H9 (cell line): Measurements from ENCODE around the gene ECSCR. TPM values are rescaled to one million over a fixed set of nuclear protein-coding genes. Genes with fewer than 3 reads are reported as not detected.
A peak's percentile ranks its signal among the peaks of the same experiment; 100 is the strongest.
"Not testable (repeated sequence)": the region's sequence is repeated elsewhere in the genome, so short reads cannot be mapped to it uniquely, and the experiment has no call there.

ENCODE experiments used
- DNase-seq: peaks from one replicate; pipeline ENCODE4 v3.0.0-alpha.2; 2017
- H2AFZ ChIP-seq: one replicate; pipeline ENCODE4 v1.6.1; 2013; ENCODE audit warnings: mild to moderate bottlenecking, low read length, control low read depth, moderate library complexity
- H2AK5ac ChIP-seq: 2 replicates; pipeline ENCODE4 v1.6.1; 2013; ENCODE audit warnings: low read length, control low read depth, mixed read lengths; ENCODE audit not compliant: insufficient read length
- H2BK120ac ChIP-seq: one replicate; pipeline ENCODE4 v1.6.1; 2013; ENCODE audit warnings: low read depth, mild to moderate bottlenecking, low read length, control low read depth, inconsistent platforms; ENCODE audit not compliant: poor library complexity, severe bottlenecking
- H2BK12ac ChIP-seq: 2 replicates; pipeline ENCODE4 v1.6.1; 2013; ENCODE audit warnings: low read length, control low read depth, mixed read lengths, low read depth; ENCODE audit not compliant: insufficient read length
- H2BK15ac ChIP-seq: 2 replicates; pipeline ENCODE4 v1.6.1; 2013; ENCODE audit warnings: low read depth, low read length, control low read depth
- H2BK20ac ChIP-seq: one replicate; pipeline ENCODE4 v1.6.1; 2013; ENCODE audit warnings: low read depth, mild to moderate bottlenecking, low read length, control low read depth, inconsistent platforms; ENCODE audit not compliant: poor library complexity, severe bottlenecking
- H2BK5ac ChIP-seq: 2 replicates; pipeline ENCODE4 v1.6.1; 2013; ENCODE audit warnings: low read length, control low read depth, mixed read lengths; ENCODE audit not compliant: insufficient read length
- H3K14ac ChIP-seq: 2 replicates; pipeline ENCODE4 v1.6.1; 2013; ENCODE audit warnings: low read length, control low read depth; ENCODE audit not compliant: insufficient read depth
- H3K18ac ChIP-seq: 2 replicates; pipeline ENCODE4 v1.6.1; 2013; ENCODE audit warnings: low read depth, mild to moderate bottlenecking, mixed read lengths, low read length, control low read depth; ENCODE audit not compliant: insufficient read length
- H3K23ac ChIP-seq: 2 replicates; pipeline ENCODE4 v1.6.1; 2013; ENCODE audit warnings: low read length, control low read depth, mixed read lengths, low read depth; ENCODE audit not compliant: insufficient read length
- H3K23me2 ChIP-seq: 2 replicates; pipeline ENCODE4 v1.6.1; 2013; ENCODE audit warnings: low read depth, mild to moderate bottlenecking, mixed read lengths, low read length, control low read depth; ENCODE audit not compliant: insufficient read length, poor library complexity, severe bottlenecking
- H3K27ac ChIP-seq: 2 replicates; pipeline ENCODE4 v1.5.1; 2013; ENCODE audit warnings: low read length, control low read depth, mixed read lengths, low read depth; ENCODE audit not compliant: insufficient read length
- H3K27me3 ChIP-seq: 2 replicates; pipeline ENCODE4 v1.6.1; 2013; ENCODE audit warnings: low read length, control low read depth, inconsistent platforms; ENCODE audit not compliant: insufficient read depth
- H3K4ac ChIP-seq: 2 replicates; pipeline ENCODE4 v1.6.1; 2013; ENCODE audit warnings: low read depth, mild to moderate bottlenecking, control low read depth, inconsistent platforms, low read length, moderate library complexity
- H3K4me1 ChIP-seq: 2 replicates; pipeline ENCODE4 v1.6.1; 2013; ENCODE audit warnings: low read length, control low read depth, inconsistent platforms; ENCODE audit not compliant: insufficient read depth
- H3K4me2 ChIP-seq: 2 replicates; pipeline ENCODE4 v1.6.1; 2013; ENCODE audit warnings: low read length, control low read depth, mixed read lengths; ENCODE audit not compliant: insufficient read length, insufficient read depth
- H3K56ac ChIP-seq: 2 replicates; pipeline ENCODE4 v1.6.1; 2013; ENCODE audit warnings: low read depth, mild to moderate bottlenecking, mixed read lengths, low read length, control low read depth; ENCODE audit not compliant: insufficient read length
- H3K79me1 ChIP-seq: 2 replicates; pipeline ENCODE4 v1.6.1; 2013; ENCODE audit warnings: low read depth, mild to moderate bottlenecking, moderate library complexity, low read length, control low read depth, inconsistent platforms; ENCODE audit not compliant: insufficient read depth, poor library complexity, severe bottlenecking
- H3K79me2 ChIP-seq: 2 replicates; pipeline ENCODE4 v1.6.1; 2013; ENCODE audit warnings: low read length, control low read depth, inconsistent platforms; ENCODE audit not compliant: insufficient read depth
- H3K9ac ChIP-seq: 2 replicates; pipeline ENCODE4 v1.6.1; 2013; ENCODE audit warnings: low read length, control low read depth, mixed read lengths; ENCODE audit not compliant: insufficient read length; ENCODE audit errors: extremely low read depth
- H3K9me3 ChIP-seq: one replicate; pipeline ENCODE4 v1.6.1; 2013; ENCODE audit warnings: low read depth, low read length, inconsistent platforms; ENCODE audit not compliant: control insufficient read depth
- H3T11ph ChIP-seq: one replicate; pipeline ENCODE4 v1.6.1; 2013; ENCODE audit warnings: mild to moderate bottlenecking, low read length, control low read depth, inconsistent platforms
- H4K20me1 ChIP-seq: one replicate; pipeline ENCODE4 v1.6.1; 2013; ENCODE audit not compliant: control insufficient read depth, insufficient read length, insufficient read depth
- H4K5ac ChIP-seq: 2 replicates; pipeline ENCODE4 v1.6.1; 2013; ENCODE audit warnings: low read depth, mild to moderate bottlenecking, mixed read lengths, low read length, control low read depth; ENCODE audit not compliant: insufficient read length
- H4K8ac ChIP-seq: replicated peaks from 2 replicates; pipeline ENCODE4 v1.6.1; 2013; ENCODE audit warnings: low read length, control low read depth, mixed read lengths, low read depth; ENCODE audit not compliant: insufficient read length
- H4K91ac ChIP-seq: 2 replicates; pipeline ENCODE4 v1.6.1; 2013; ENCODE audit warnings: low read depth, mild to moderate bottlenecking, moderate library complexity, mixed read lengths, low read length, control low read depth; ENCODE audit not compliant: insufficient read length
- H3K27ac Mint-ChIP-seq, 3 experiments: 2 replicates in 2 of 3; 3 replicates in 1 of 3; pipeline ENCODE4 v1.8.0; 2020 to 2021; ENCODE audit warnings: mixed read lengths in 3 of 3, mild to moderate bottlenecking in 1 of 3, moderate library complexity in 1 of 3
- H3K27me3 Mint-ChIP-seq: 2 replicates; pipeline ENCODE4 v1.8.0; 2021; ENCODE audit warnings: low read depth, mild to moderate bottlenecking, moderate library complexity, mixed read lengths
- H3K36me3 Mint-ChIP-seq, 3 experiments: 2 replicates in 2 of 3; 3 replicates in 1 of 3; pipeline ENCODE4 v1.8.0; 2020 to 2021; ENCODE audit warnings: low read depth in 3 of 3, mixed read lengths in 3 of 3; ENCODE audit not compliant: insufficient read depth in 1 of 3
- H3K4me1 Mint-ChIP-seq, 2 experiments: 2 replicates each; pipeline ENCODE4 v1.8.0; 2020; ENCODE audit warnings: mixed read lengths in 2 of 2
- H3K4me3 Mint-ChIP-seq, 2 experiments: 2 replicates in 1 of 2; 3 replicates in 1 of 2; pipeline ENCODE4 v1.8.0; 2020 to 2021; ENCODE audit warnings: mild to moderate bottlenecking in 2 of 2, mixed read lengths in 2 of 2, moderate library complexity in 1 of 2
- H3K9me3 Mint-ChIP-seq, 2 experiments: 2 replicates in 1 of 2; 3 replicates in 1 of 2; pipeline ENCODE4 v1.8.0; 2020; ENCODE audit warnings: mild to moderate bottlenecking in 2 of 2, mixed read lengths in 2 of 2, moderate library complexity in 1 of 2
- CTCF ChIP-seq: fragments of 200-600 bp; sonication (generic); conservative IDR thresholded peaks from 3 replicates; pipeline ENCODE4 v1.8.0; 2021; ENCODE audit warnings: antibody characterized with exemption, mild to moderate bottlenecking
- WGBS: extraction: QIAGEN DNeasy Blood & Tissue Kit; methylation state at CpG from one replicate; pipeline ENCODE4 v1.1.7; 2013; ENCODE audit warnings: missing lambda C conversion rate, low lambda C conversion rate, mixed read lengths; ENCODE audit not compliant: insufficient read length; ENCODE audit errors: extremely low coverage; 5-methylcytosine and 5-hydroxymethylcytosine counted together
- long read RNA-seq: library from polyadenylated mRNA; unstranded; transcript quantifications from one replicate; pipeline ENCODE4 v2.0.0, GENCODE V29; 2020
- total RNA-seq: library from RNA; stranded (reverse); gene quantifications from 2 replicates; pipeline ENCODE4 v1.2.1, GENCODE V29; 2021

ECSCR gene, protein sequence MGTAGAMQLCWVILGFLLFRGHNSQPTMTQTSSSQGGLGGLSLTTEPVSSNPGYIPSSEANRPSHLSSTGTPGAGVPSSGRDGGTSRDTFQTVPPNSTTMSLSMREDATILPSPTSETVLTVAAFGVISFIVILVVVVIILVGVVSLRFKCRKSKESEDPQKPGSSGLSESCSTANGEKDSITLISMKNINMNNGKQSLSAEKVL
- 1.6 and 1.9 TPM in 2 replicates for total RNA-seq
- long read RNA-seq, partial matches to known transcripts, result 0 of 2 reads
- long read RNA-seq, other reads (novel, unspliced or antisense), result 0 of 2 reads

DNA sequence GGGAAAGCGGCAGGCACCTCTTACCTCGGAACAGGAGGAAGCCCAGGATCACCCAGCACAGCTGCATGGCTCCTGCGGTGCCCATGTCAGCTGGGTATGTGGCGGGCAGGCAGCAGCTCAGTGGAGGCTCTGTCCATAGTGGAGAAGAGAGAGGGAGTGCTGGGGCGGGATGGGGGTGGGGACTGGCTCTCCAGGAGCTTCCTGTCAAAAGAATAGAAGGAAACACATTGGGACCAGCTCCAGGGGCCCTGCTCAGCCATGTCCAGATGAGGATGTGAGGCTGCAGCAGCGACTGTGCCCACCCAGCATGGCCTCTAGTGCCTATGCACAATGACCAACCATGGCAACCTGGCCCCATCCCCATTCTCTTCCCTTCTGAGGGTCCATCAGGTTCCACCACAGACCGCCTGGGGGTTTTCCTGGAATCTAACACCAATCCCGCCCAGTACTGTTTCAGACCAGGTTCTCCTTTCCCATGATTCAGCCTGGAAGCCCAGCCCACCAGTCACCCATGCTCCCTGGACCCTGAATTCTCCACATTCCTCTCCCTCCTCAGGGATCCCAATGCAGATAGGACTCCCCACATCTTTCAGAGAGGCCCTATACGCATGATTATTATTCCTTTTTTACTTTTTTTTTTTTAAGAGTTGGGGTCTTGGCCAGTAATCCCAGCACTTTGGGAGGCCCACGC lies at the start of gene ECSCR:
ECSCR (minus strand) TSS at position 158 of the 691 bp plus-strand sequence; CDS start at position 85, 73 bp downstream.
- H3K4ac ChIP-seq, result no peak within 1 kb of the TSS
- peak within 1 kb of the TSS; percentile 69; the same call in 1 of the 2 replicates for H3K14ac ChIP-seq
- H3K4me1 ChIP-seq, result peaks cover 18% of the 10 kb centered on the region; the same call in 1 of the 2 replicates
- no peak within 1 kb of the TSS for H3K4me2 ChIP-seq
- H4K8ac ChIP-seq, result no peak within 1 kb of the TSS
- Mint-ChIP-seq H3K36me3 (no peaks in the 10 kb centered on the region), H3K27me3 (no peaks in the 10 kb centered on the region; the same call in 1 of the 2 replicates), H3K4me3 (peak within 1 kb of the TSS in 1 of 2 experiments; percentile 62; a peak in 2 of 5 replicates), H3K27ac (peak within 1 kb of the TSS; percentile 29 to 92 (median 35); a peak in 4 of 7 replicates), H3K9me3 (no peaks in the 10 kb centered on the region; a peak in 1 of 5 replicates), H3K4me1 (peaks cover 29 to 38% of the 10 kb centered on the region in 2 experiments)
- no peak within 1 kb of the TSS for H3K56ac ChIP-seq
- H3T11ph ChIP-seq, result no peak within 1 kb of the TSS
- no peak within 1 kb of the TSS for H3K27ac ChIP-seq
- H3K9me3 ChIP-seq, result no peaks in the 10 kb centered on the region
- H3K23me2 ChIP-seq, result no peaks in the 10 kb centered on the region
- no CpG with 5 or more reads among the region's 10 CpGs for WGBS
- no peak within 1 kb of the TSS for H2BK12ac ChIP-seq
- H2AK5ac ChIP-seq, result no peak within 1 kb of the TSS
- no peak within 1 kb of the TSS for H3K23ac ChIP-seq
- no peak within 1 kb of the TSS for H3K9ac ChIP-seq
- no peak within 1 kb of the TSS for H2BK20ac ChIP-seq
- H4K91ac ChIP-seq, result no peak within 1 kb of the TSS
- no peaks in the 10 kb centered on the region for H4K20me1 ChIP-seq
- H2AFZ ChIP-seq, result no peak within 1 kb of the TSS
- no peaks in the 10 kb centered on the region for H3K79me1 ChIP-seq
- no peak within 1 kb of the TSS for H4K5ac ChIP-seq
- H3K27me3 ChIP-seq, result no peaks in the 10 kb centered on the region
- no peak within 1 kb of the TSS for H2BK5ac ChIP-seq
- no peak within 1 kb of the TSS for H2BK15ac ChIP-seq
- H2BK120ac ChIP-seq, result no peak within 1 kb of the TSS
- no peaks in the 10 kb centered on the region for H3K79me2 ChIP-seq
- peak; percentile 49 for DNase-seq
- TF ChIP-seq CTCF, result no peak
- no peak within 1 kb of the TSS for H3K18ac ChIP-seq

DNA sequence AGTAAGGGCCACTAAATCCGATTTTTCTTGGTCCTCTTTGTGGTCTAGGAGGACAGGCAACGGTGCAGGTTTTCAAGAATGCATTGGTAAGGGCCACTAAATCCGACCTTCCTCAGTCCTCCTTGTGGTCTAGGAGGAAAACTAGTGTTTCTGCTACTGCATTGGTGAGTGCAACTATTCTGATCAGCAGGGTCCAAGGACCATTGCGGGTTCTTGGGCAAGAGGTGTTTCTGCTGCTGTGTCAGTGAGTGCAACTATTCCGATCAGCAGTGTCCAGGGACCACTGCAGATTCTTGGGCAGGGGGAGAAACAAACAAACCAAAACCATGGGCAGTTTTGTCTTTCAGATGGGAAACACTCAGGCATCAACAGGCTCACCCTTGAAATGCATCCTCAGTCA lies 42.2 kb upstream of the ECSCR start:
- not testable (repeated sequence) for H2BK20ac ChIP-seq, H2BK5ac ChIP-seq, H3K18ac ChIP-seq, H2BK120ac ChIP-seq, H3K4ac ChIP-seq, H3K9me3 ChIP-seq, H4K20me1 ChIP-seq, DNase-seq, H4K91ac ChIP-seq, H3K36me3 Mint-ChIP-seq, H3K4me2 ChIP-seq, H4K8ac ChIP-seq, H2BK12ac ChIP-seq, H3K79me1 ChIP-seq, H3K23me2 ChIP-seq, H4K5ac ChIP-seq, H3K23ac ChIP-seq, H2BK15ac ChIP-seq, H3K9ac ChIP-seq, H3T11ph ChIP-seq, H3K27me3 ChIP-seq, H2AK5ac ChIP-seq, H3K4me1 ChIP-seq, H3K14ac ChIP-seq, H3K79me2 ChIP-seq, H3K27ac ChIP-seq, H2AFZ ChIP-seq, H3K56ac ChIP-seq
- Mint-ChIP-seq H3K4me3 (peak overlapping the region; percentile 17 to 23; a peak in 3 of 5 replicates), H3K4me1 (peaks cover 31 to 33% of the 10 kb centered on the region in 2 experiments), H3K27me3 (peaks cover 11% of the 10 kb centered on the region), H3K27ac (peak overlapping the region in 1 of 3 experiments; percentile 27; a peak in 1 of 7 replicates), H3K9me3 (peaks cover 10 to 11% of the 10 kb centered on the region in 2 experiments)
- WGBS, result no CpG with 5 or more reads among the region's 5 CpGs
